ENCODE data around the gene MLLT10. TPM values are rescaled to one million over a fixed set of nuclear protein-coding genes. Genes with fewer than 3 reads are reported as not detected.

The MLLT10 gene
- total and polyA plus RNA-seq, 10 of the 15 experiments (the other 5 are each of a cell fraction or from before 2014, with no cell fraction given) = 8.7 to 61.1 (median 28.5) TPM

DNA sequence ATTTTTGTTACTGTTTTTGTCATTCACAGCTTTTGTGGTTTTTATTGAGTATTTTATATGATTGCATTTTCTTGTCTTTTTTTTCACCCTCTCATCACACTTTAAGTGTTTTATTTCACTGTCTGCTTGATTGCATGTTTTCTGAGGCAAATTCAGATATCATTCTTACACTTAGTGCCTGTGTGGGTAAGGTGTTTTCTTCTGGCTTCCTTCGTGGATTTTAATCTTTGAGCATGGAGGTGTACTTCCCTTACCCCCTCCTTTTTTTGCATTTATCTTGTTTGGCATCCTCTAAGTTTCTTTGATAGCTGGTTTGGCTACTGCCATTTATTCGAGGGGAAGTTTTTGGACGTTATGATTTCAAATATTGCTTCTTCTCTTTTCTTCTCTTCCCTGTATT lies 127.9 kb downstream of the MLLT10 start:
- H3K27me3 ChIP-seq (replicated peaks in 1 of 2; ENCODE audit: control insufficient read depth in 2 of 2, insufficient read depth in 2 of 2, low read length in 1 of 2) = no peaks in the 10 kb centered on the region
- H4K20me1 ChIP-seq (ENCODE audit: control insufficient read depth, insufficient read depth) = no peaks in the 10 kb centered on the region
- no peak overlapping the region for H3K4me3 ChIP-seq
- no peak overlapping the region for H3K4me2 ChIP-seq (ENCODE audit: control insufficient read depth, insufficient read depth)
- H3K36me3 ChIP-seq (ENCODE audit: control insufficient read depth in 2 of 2, insufficient read depth in 2 of 2, low read length in 1 of 2) = no peaks in the 10 kb centered on the region; a peak in 1 of 4 replicates
- FAIRE-seq = no peak
- no peak for DNase-seq (ENCODE audit: low read depth, low spot score)
- 72% methylated on average over 3 of the region's 3 CpGs for WGBS (ENCODE audit: insufficient coverage, insufficient replicate concordance, low lambda C conversion rate, missing lambda C conversion rate)
- intact Hi-C loops (cut with micrococcal nuclease; ENCODE audit: unreplicated experiment) (no loop called here), in situ Hi-C loops (cut with MboI) (no loop called here)
- no peaks in the 10 kb centered on the region for H3K9me3 ChIP-seq (replicated peaks; ENCODE audit: control insufficient read depth, insufficient read depth, low read length)
- no peaks in the 10 kb centered on the region for H3K4me1 ChIP-seq (ENCODE audit: control insufficient read depth, insufficient read depth, low read length)
- RAD21 ChIA-PET (ENCODE audit: unreplicated experiment) = no interaction called here
- CTCF ChIA-PET = interaction anchor here (1.1 kb wide), 1 partner anchor 13 kb away, joined by 5 read pairs; no protein-coding TSS in a partner anchor
- BruUV-seq (replicated peaks) = no TSS peak
- no peak overlapping the region for H3K9ac ChIP-seq (ENCODE audit: control insufficient read depth, insufficient read depth, low read length)
- no peak overlapping the region for H3K27ac ChIP-seq (ENCODE audit: control insufficient read depth, insufficient read depth)
- H2AFZ ChIP-seq (ENCODE audit: control insufficient read depth, low read depth, low read length) = no peak overlapping the region
- no peak for ATAC-seq
- SMC1A ChIA-PET (ENCODE audit: uncharacterized antibody, unreplicated experiment) = interaction anchor here (1.4 to 1.5 kb wide), 2 partner anchors 16 to 27 kb away, joined by 3 read pairs; no protein-coding TSS in a partner anchor
- H3K79me2 ChIP-seq (ENCODE audit: control insufficient read depth, insufficient read depth, low read length) = peaks cover 11% of the 10 kb centered on the region
- POLR2A ChIA-PET = no interaction called here
- TF ChIP-seq YY1 (IDR thresholded peaks at IDR 0.05; ENCODE audit: low read depth, low read length) (no peak), RBBP5 (conservative IDR thresholded peaks at IDR 0.05) (no peak), RELA (IDR thresholded peaks at IDR 0.05; ENCODE audit: borderline replicate concordance, partially characterized antibody) (no peak), SP1 (IDR thresholded peaks at IDR 0.05; ENCODE audit: low read depth, low read length) (no peak), EED (IDR thresholded peaks at IDR 0.05; ENCODE audit: low read depth) (no peak), ZSCAN29 (IDR thresholded peaks at IDR 0.05) (no peak), TCF3 (IDR thresholded peaks at IDR 0.05; ENCODE audit: borderline replicate concordance, insufficient read depth, low read depth, low read length) (no peak), YBX1 (IDR thresholded peaks at IDR 0.05) (no peak), HDAC6 (IDR thresholded peaks at IDR 0.05; ENCODE audit: unreplicated experiment) (no peak), ZNF274 (IDR thresholded peaks at IDR 0.05; ENCODE audit: insufficient read depth, insufficient read length) (no peak), TAF1 (IDR thresholded peaks at IDR 0.05; ENCODE audit: borderline replicate concordance, low read depth, low read length) (no peak), RAD51 (IDR thresholded peaks at IDR 0.05) (no peak)
- TF ChIP-seq, protein P1, sequence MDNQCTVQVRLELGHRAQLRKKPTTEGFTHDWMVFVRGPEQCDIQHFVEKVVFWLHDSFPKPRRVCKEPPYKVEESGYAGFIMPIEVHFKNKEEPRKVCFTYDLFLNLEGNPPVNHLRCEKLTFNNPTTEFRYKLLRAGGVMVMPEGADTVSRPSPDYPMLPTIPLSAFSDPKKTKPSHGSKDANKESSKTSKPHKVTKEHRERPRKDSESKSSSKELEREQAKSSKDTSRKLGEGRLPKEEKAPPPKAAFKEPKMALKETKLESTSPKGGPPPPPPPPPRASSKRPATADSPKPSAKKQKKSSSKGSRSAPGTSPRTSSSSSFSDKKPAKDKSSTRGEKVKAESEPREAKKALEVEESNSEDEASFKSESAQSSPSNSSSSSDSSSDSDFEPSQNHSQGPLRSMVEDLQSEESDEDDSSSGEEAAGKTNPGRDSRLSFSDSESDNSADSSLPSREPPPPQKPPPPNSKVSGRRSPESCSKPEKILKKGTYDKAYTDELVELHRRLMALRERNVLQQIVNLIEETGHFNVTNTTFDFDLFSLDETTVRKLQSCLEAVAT (IDR thresholded peaks at IDR 0.05) = no peak
- TF ChIP-seq, protein P2, sequence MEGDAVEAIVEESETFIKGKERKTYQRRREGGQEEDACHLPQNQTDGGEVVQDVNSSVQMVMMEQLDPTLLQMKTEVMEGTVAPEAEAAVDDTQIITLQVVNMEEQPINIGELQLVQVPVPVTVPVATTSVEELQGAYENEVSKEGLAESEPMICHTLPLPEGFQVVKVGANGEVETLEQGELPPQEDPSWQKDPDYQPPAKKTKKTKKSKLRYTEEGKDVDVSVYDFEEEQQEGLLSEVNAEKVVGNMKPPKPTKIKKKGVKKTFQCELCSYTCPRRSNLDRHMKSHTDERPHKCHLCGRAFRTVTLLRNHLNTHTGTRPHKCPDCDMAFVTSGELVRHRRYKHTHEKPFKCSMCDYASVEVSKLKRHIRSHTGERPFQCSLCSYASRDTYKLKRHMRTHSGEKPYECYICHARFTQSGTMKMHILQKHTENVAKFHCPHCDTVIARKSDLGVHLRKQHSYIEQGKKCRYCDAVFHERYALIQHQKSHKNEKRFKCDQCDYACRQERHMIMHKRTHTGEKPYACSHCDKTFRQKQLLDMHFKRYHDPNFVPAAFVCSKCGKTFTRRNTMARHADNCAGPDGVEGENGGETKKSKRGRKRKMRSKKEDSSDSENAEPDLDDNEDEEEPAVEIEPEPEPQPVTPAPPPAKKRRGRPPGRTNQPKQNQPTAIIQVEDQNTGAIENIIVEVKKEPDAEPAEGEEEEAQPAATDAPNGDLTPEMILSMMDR (IDR thresholded peaks at IDR 0.05 in 2 of 3, conservative IDR thresholded peaks at IDR 0.05 in 1 of 3; ENCODE audit: control insufficient read depth in 2 of 3, extremely low read depth in 1 of 3, insufficient read depth in 1 of 3, low read depth in 3 of 3, low read length in 3 of 3) = no peak
- TF ChIP-seq, protein P3, sequence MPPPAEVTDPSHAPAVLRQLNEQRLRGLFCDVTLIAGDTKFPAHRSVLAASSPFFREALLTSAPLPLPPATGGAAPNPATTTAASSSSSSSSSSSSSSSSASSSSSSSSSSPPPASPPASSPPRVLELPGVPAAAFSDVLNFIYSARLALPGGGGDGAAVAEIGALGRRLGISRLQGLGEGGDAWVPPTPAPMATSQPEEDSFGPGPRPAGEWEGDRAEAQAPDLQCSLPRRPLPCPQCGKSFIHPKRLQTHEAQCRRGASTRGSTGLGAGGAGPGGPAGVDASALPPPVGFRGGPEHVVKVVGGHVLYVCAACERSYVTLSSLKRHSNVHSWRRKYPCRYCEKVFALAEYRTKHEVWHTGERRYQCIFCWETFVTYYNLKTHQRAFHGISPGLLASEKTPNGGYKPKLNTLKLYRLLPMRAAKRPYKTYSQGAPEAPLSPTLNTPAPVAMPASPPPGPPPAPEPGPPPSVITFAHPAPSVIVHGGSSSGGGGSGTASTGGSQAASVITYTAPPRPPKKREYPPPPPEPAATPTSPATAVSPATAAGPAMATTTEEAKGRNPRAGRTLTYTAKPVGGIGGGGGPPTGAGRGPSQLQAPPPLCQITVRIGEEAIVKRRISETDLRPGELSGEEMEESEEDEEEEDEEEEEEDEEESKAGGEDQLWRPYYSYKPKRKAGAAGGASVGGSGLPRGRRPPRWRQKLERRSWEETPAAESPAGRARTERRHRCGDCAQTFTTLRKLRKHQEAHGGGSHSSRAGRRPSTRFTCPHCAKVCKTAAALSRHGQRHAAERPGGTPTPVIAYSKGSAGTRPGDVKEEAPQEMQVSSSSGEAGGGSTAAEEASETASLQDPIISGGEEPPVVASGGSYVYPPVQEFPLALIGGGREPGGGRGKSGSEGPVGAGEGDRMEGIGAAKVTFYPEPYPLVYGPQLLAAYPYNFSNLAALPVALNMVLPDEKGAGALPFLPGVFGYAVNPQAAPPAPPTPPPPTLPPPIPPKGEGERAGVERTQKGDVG (CRISPR knock-in tag; IDR thresholded peaks at IDR 0.05) = no peak

Measured in GM12878 (cell line).